HepG2 (cell line): ENCODE data around the gene RBM19. TPM values are rescaled to one million over a fixed set of nuclear protein-coding genes. Genes with fewer than 3 reads are reported as not detected.

ENCODE experiments used
- ATAC-seq: fragments of 200-7000 bp; cut with Tn5 transposase; 3 replicates; pipeline ENCODE4 v1.9.1; 2020; ENCODE audit warnings: mild to moderate bottlenecking, moderate library complexity
- BruUV-seq: library from RNA; stranded (reverse); fragments of 400-500 nt; replicated peaks from 2 replicates; lab custom pipeline; 2021; lab: Mats Ljungman, UMichigan
- CTCF ChIA-PET: fragments of 300-600 bp; formaldehyde crosslinking; extraction: SDS; loops from one replicate; lab custom pipeline; 2021; ENCODE audit warnings: low total read pairs, inconsistent platforms, low intra/inter-chr PET ratio; lab: Yijun Ruan, JAX
- POLR2A ChIA-PET: fragments of 350-600 bp; sonication (Branson Sonifier 250); formaldehyde crosslinking; loops from one replicate; lab custom pipeline; 2020; ENCODE audit warnings: antibody characterized with exemption, inconsistent platforms; lab: Yijun Ruan, JAX
- DNase-seq: peaks from one replicate; pipeline ENCODE4 v3.0.0-alpha.2; 2015; ENCODE audit warnings: low spot score
- FAIRE-seq: peaks from 3 replicates; lab custom pipeline; 2011; peaks lifted over from hg19 to GRCh38; lab: Jason Lieb, UNC
- H2AFZ ChIP-seq: one replicate; pipeline ENCODE4 v1.6.1; 2011; ENCODE audit warnings: low read length, inconsistent platforms
- H3K27ac ChIP-seq: fragments of 300-600 bp; 3 replicates; pipeline ENCODE4 v1.8.0; 2011; ENCODE audit warnings: mixed run types, mild to moderate bottlenecking, mixed read lengths, low read length, inconsistent platforms; ENCODE audit not compliant: insufficient read depth; ENCODE audit errors: extremely low read length
- H3K27me3 ChIP-seq, 2 experiments: fragments of 200-600 bp in 1 of 2; 2 replicates in 1 of 2; 3 replicates in 1 of 2; pipeline versions ENCODE4 v1.6.0 to v1.8.0; 2011; ENCODE audit warnings: low read length in 2 of 2, mild to moderate bottlenecking in 2 of 2, moderate library complexity in 2 of 2, inconsistent platforms in 1 of 2; ENCODE audit not compliant: insufficient read depth in 2 of 2, control insufficient read depth in 1 of 2
- H3K36me3 ChIP-seq, 2 experiments: fragments of 200-600 bp in 1 of 2; replicated peaks in 1 of 2; 2 replicates in 1 of 2; 3 replicates in 1 of 2; pipeline versions ENCODE4 v1.5.1 to v1.8.0; 2011; ENCODE audit warnings: low read length in 2 of 2, inconsistent platforms in 1 of 2; ENCODE audit not compliant: insufficient read depth in 2 of 2, control insufficient read depth in 1 of 2
- H3K4me1 ChIP-seq: 2 replicates; pipeline ENCODE4 v1.5.1; 2012; ENCODE audit warnings: low read length, inconsistent platforms; ENCODE audit not compliant: insufficient read depth
- H3K4me2 ChIP-seq: 2 replicates; pipeline ENCODE4 v1.6.0; 2011; ENCODE audit warnings: low read depth, low read length, inconsistent platforms
- H3K4me3 ChIP-seq, 3 experiments: fragments of 200-600 bp in 1 of 3; sonication (generic), shearing (Covaris generic) in 1 of 3; replicated peaks in 1 of 3; 2 replicates each; pipeline ENCODE4 v1.5.1; 2011 to 2016; ENCODE audit warnings: low read length in 3 of 3, inconsistent platforms in 2 of 3, low read depth in 2 of 3, mild to moderate bottlenecking in 2 of 3, control low read depth in 1 of 3, mixed read lengths in 1 of 3; ENCODE audit not compliant: insufficient read depth in 1 of 3
- H3K79me2 ChIP-seq: one replicate; pipeline ENCODE4 v1.6.1; 2011; ENCODE audit warnings: low read length, inconsistent platforms; ENCODE audit not compliant: insufficient read depth
- H3K9ac ChIP-seq: 2 replicates; pipeline ENCODE4 v1.6.0; 2011; ENCODE audit warnings: mild to moderate bottlenecking, low read depth, low read length, inconsistent platforms; ENCODE audit not compliant: insufficient read depth
- H3K9me3 ChIP-seq: 2 replicates; pipeline ENCODE4 v1.5.1; 2012; ENCODE audit warnings: mild to moderate bottlenecking, low read length
- H4K20me1 ChIP-seq: 2 replicates; pipeline ENCODE4 v1.6.0; 2011; ENCODE audit warnings: inconsistent platforms, mild to moderate bottlenecking, low read length, moderate library complexity; ENCODE audit not compliant: insufficient read depth
- CBX5 ChIP-seq: sonication (generic); formaldehyde crosslinking; IDR thresholded peaks from 2 replicates; pipeline ENCODE4 v1.4.0; 2020; ENCODE audit warnings: missing genetic modification reagents, borderline replicate concordance
- ELF3 ChIP-seq: IDR thresholded peaks from 2 replicates; pipeline ENCODE4 v1.6.1; 2016; ENCODE audit warnings: missing genetic modification reagents, missing compliant biosample characterization
- HNRNPL ChIP-seq: fragments of 200-400 bp; formaldehyde crosslinking; IDR thresholded peaks from 2 replicates; pipeline ENCODE4 v1.6.1; 2017; ENCODE audit warnings: mild to moderate bottlenecking, low read depth, low read length
- ISL2 ChIP-seq: sonication (generic); formaldehyde crosslinking; IDR thresholded peaks from 2 replicates; pipeline ENCODE4 v1.5.0; 2020; ENCODE audit warnings: missing genetic modification reagents
- MXI1 ChIP-seq: IDR thresholded peaks from 3 replicates; pipeline ENCODE4 v1.6.1; 2012; ENCODE audit warnings: low read depth, low read length, inconsistent platforms, borderline replicate concordance
- PRDM10 ChIP-seq: sonication (generic); formaldehyde crosslinking; IDR thresholded peaks from 2 replicates; pipeline ENCODE4 v1.4.0; 2020; ENCODE audit warnings: low read depth, missing genetic modification reagents
- SIN3B ChIP-seq: fragments of 150-350 bp; IDR thresholded peaks from 2 replicates; pipeline ENCODE4 v1.6.1; 2014; ENCODE audit warnings: low read length
- SP5 ChIP-seq: IDR thresholded peaks from 2 replicates; pipeline ENCODE4 v1.6.1; 2016; ENCODE audit warnings: low read depth, borderline replicate concordance
- SRSF4 ChIP-seq: fragments of 200-400 bp; formaldehyde crosslinking; IDR thresholded peaks from one replicate; pipeline ENCODE4 v1.6.1; 2018; ENCODE audit warnings: mild to moderate bottlenecking, low read depth, low read length, moderate library complexity; ENCODE audit not compliant: poor library complexity, severe bottlenecking
- SSRP1 ChIP-seq: IDR thresholded peaks from 2 replicates; pipeline ENCODE4 v1.6.1; 2016; ENCODE audit warnings: control low read depth
- XRCC5 ChIP-seq: fragments of 200-400 bp; formaldehyde crosslinking; optimal IDR thresholded peaks from 2 replicates; pipeline ENCODE3; 2017; ENCODE audit warnings: mild to moderate bottlenecking, low read length
- ZFP36 ChIP-seq: fragments of 150-350 bp; IDR thresholded peaks from 2 replicates; pipeline ENCODE4 v1.6.1; 2018; ENCODE audit warnings: borderline replicate concordance, low read length, low read depth; ENCODE audit not compliant: partially characterized antibody
- ZNF143 ChIP-seq: sonication (generic); formaldehyde crosslinking; IDR thresholded peaks from 2 replicates; pipeline ENCODE4 v1.4.0; 2020; ENCODE audit warnings: missing genetic modification reagents
- WGBS: methylation state at CpG from one replicate; pipeline ENCODE4 v1.1.6; 2017; ENCODE audit warnings: low lambda C conversion rate; 5-methylcytosine and 5-hydroxymethylcytosine counted together
- in situ Hi-C: cut with HindIII; loops from 2 replicates; pipeline ENCODE4 v1.10.0; 2017; ENCODE audit warnings: low pct_unique_long_range_greater_than_20kb; ENCODE audit not compliant: extremely low pct_ligation_motif_present
- intact Hi-C: fragments of 100-400 bp; cut with micrococcal nuclease; formaldehyde crosslinking; loops from one replicate; pipeline ENCODE4 v1.10.0; 2022; ENCODE audit not compliant: unreplicated experiment
- polyA plus RNA-seq, 8 experiments: library from polyadenylated mRNA; depleted of rRNA in 3 of 8; stranded (reverse) in 7 of 8; unstranded in 1 of 8; fragments of >200 nt; fragmentation: Illumina TruSeq in 4 of 8; extraction: Trizol in 4 of 8; gene quantifications; 2 replicates each; pipeline versions ENCODE4 v1.2.1 to v1.2.3, GENCODE V29; 2011 to 2016; ENCODE audit warnings: low read depth in 4 of 8, missing spikeins in 1 of 8, mixed read lengths in 1 of 8; ENCODE audit not compliant: insufficient read depth in 1 of 8
- total RNA-seq, 5 experiments: library from RNA; depleted of rRNA; stranded (reverse); fragments of >200 nt; fragmentation: Illumina TruSeq; extraction: Trizol; gene quantifications; 2 replicates each; pipeline ENCODE4 v1.2.3, GENCODE V29; 2016; ENCODE audit warnings: low read depth in 1 of 5
- TF ChIP-seq, protein P1 (sequence below): IDR thresholded peaks from 2 replicates; pipeline ENCODE4 v1.6.1; 2012; ENCODE audit warnings: inconsistent platforms
- TF ChIP-seq, protein P2 (sequence below): sonication (generic); formaldehyde crosslinking; IDR thresholded peaks from 2 replicates; pipeline ENCODE4 v1.5.1; 2020; ENCODE audit warnings: mild to moderate bottlenecking, missing genetic modification reagents, moderate library complexity

The RBM19 gene
- total and polyA plus RNA-seq, 2 of the 13 experiments (the other 11 are each of a cell fraction or from before 2014, with no cell fraction given), result 19.3 to 32.2 TPM

GRCh38 chr12:113957627-113958026 is 8.5 kb downstream of the RBM19 start (continued):
- no peak for TF ChIP-seq PRDM10
- no peak for TF ChIP-seq SP5 (CRISPR knock-in tag)
- no peak for TF ChIP-seq SIN3B
- no peak for TF ChIP-seq MXI1

- no peaks in the 10 kb centered on the region for H3K79me2 ChIP-seq
- H4K20me1 ChIP-seq, result no peaks in the 10 kb centered on the region
- H3K4me1 ChIP-seq, result no peaks in the 10 kb centered on the region
- H3K4me3 ChIP-seq, result no peak overlapping the region
- intact Hi-C loops (no loop called here), in situ Hi-C loops (no loop called here)
- 79% methylated on average over 14 of the region's 15 CpGs for whole genome bisulfite sequencing
- ATAC-seq (peak; percentile 96), FAIRE-seq (peak; percentile 57), DNase-seq (peak; percentile 49)
- H3K27ac ChIP-seq, result no peak overlapping the region
- no peaks in the 10 kb centered on the region for H3K9me3 ChIP-seq
- no peak overlapping the region for H2AFZ ChIP-seq
- H3K27me3 ChIP-seq, result no peaks in the 10 kb centered on the region
- no peak overlapping the region for H3K4me2 ChIP-seq
- no peak overlapping the region for H3K9ac ChIP-seq
- BruUV-seq, result no TSS peak
- POLR2A ChIA-PET, result no interaction called here
- CTCF ChIA-PET, result no interaction called here
- peaks cover 46 to 84% of the 10 kb centered on the region in 2 experiments for H3K36me3 ChIP-seq
- TF ChIP-seq ZFP36 (peak; percentile 90), ISL2 (CRISPR knock-in tag) (no peak), XRCC5 (peak; percentile 96), SSRP1 (CRISPR knock-in tag) (no peak), ELF3 (CRISPR knock-in tag) (no peak), SP5 (CRISPR knock-in tag) (no peak), HNRNPL (0 out of 2 replicates have a peak, but pooled peaks have one; percentile 53), ZNF143 (CRISPR knock-in tag) (no peak), SRSF4 (no peak), CBX5 (CRISPR knock-in tag) (peak; percentile 53; the same call in 1 of the 2 replicates)
- TF ChIP-seq, protein P1, sequence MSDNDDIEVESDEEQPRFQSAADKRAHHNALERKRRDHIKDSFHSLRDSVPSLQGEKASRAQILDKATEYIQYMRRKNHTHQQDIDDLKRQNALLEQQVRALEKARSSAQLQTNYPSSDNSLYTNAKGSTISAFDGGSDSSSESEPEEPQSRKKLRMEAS, result no peak
- TF ChIP-seq, protein P2, sequence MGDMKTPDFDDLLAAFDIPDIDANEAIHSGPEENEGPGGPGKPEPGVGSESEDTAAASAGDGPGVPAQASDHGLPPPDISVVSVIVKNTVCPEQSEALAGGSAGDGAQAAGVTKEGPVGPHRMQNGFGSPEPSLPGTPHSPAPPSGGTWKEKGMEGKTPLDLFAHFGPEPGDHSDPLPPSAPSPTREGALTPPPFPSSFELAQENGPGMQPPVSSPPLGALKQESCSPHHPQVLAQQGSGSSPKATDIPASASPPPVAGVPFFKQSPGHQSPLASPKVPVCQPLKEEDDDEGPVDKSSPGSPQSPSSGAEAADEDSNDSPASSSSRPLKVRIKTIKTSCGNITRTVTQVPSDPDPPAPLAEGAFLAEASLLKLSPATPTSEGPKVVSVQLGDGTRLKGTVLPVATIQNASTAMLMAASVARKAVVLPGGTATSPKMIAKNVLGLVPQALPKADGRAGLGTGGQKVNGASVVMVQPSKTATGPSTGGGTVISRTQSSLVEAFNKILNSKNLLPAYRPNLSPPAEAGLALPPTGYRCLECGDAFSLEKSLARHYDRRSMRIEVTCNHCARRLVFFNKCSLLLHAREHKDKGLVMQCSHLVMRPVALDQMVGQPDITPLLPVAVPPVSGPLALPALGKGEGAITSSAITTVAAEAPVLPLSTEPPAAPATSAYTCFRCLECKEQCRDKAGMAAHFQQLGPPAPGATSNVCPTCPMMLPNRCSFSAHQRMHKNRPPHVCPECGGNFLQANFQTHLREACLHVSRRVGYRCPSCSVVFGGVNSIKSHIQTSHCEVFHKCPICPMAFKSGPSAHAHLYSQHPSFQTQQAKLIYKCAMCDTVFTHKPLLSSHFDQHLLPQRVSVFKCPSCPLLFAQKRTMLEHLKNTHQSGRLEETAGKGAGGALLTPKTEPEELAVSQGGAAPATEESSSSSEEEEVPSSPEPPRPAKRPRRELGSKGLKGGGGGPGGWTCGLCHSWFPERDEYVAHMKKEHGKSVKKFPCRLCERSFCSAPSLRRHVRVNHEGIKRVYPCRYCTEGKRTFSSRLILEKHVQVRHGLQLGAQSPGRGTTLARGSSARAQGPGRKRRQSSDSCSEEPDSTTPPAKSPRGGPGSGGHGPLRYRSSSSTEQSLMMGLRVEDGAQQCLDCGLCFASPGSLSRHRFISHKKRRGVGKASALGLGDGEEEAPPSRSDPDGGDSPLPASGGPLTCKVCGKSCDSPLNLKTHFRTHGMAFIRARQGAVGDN, result peak; percentile 22; the same call in 1 of the 2 replicates
Measured at GRCh38 chr12:113955109-113955970, 10.8 kb downstream of the RBM19 start.
